NB4 (cell line): Measurements from ENCODE around the gene CIT.

ENCODE experiments used
- DNase-seq: peaks from one replicate; pipeline ENCODE4 v3.0.0; 2010; ENCODE audit warnings: low read depth
- H3K4me3 ChIP-seq: one replicate; pipeline ENCODE4 v1.5.1; 2011; ENCODE audit warnings: mild to moderate bottlenecking, low read depth, low read length, moderate library complexity
- MYC ChIP-seq: IDR thresholded peaks from 2 replicates; pipeline ENCODE4 v1.6.1; 2011; ENCODE audit warnings: low read depth, low read length
- POLR2A ChIP-seq: IDR thresholded peaks from 2 replicates; pipeline ENCODE4 v1.6.1; 2011; ENCODE audit warnings: mild to moderate bottlenecking; ENCODE audit not compliant: insufficient read length; ENCODE audit errors: extremely low read depth
- TF ChIP-seq, protein P1 (sequence below): IDR thresholded peaks from one replicate; pipeline ENCODE4 v1.5.1; 2012; ENCODE audit warnings: low read depth, low read length
- TF ChIP-seq, protein P2 (sequence below): IDR thresholded peaks from 2 replicates; pipeline ENCODE4 v1.6.1; 2011; ENCODE audit warnings: low read depth, low read length

Gene CIT

DNA sequence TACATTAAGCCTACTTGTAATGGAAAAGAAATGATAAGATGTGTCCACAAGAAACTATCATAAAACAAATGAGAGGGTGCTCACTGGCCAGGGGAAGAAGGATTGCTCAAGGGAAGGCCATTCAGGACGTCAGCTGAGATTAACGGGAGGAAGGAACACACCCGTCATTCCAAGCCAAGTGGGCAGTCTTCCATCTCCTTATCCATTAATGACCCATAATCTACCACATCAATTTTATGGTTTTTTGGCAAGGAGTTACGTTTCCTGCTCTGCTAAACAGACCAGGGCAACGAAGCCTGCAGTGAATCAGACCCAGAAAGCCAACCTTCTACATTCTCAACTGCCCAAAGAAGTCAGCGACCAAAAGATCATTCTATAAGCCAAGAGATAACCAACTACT lies 184.1 kb downstream of the CIT start:
- no peak for DNase-seq
- H3K4me3 ChIP-seq, result no peak overlapping the region
- TF ChIP-seq MYC (no peak), POLR2A (no peak)
- TF ChIP-seq, protein P1, sequence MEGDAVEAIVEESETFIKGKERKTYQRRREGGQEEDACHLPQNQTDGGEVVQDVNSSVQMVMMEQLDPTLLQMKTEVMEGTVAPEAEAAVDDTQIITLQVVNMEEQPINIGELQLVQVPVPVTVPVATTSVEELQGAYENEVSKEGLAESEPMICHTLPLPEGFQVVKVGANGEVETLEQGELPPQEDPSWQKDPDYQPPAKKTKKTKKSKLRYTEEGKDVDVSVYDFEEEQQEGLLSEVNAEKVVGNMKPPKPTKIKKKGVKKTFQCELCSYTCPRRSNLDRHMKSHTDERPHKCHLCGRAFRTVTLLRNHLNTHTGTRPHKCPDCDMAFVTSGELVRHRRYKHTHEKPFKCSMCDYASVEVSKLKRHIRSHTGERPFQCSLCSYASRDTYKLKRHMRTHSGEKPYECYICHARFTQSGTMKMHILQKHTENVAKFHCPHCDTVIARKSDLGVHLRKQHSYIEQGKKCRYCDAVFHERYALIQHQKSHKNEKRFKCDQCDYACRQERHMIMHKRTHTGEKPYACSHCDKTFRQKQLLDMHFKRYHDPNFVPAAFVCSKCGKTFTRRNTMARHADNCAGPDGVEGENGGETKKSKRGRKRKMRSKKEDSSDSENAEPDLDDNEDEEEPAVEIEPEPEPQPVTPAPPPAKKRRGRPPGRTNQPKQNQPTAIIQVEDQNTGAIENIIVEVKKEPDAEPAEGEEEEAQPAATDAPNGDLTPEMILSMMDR, result no peak
- TF ChIP-seq, protein P2, sequence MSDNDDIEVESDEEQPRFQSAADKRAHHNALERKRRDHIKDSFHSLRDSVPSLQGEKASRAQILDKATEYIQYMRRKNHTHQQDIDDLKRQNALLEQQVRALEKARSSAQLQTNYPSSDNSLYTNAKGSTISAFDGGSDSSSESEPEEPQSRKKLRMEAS, result no peak

DNA sequence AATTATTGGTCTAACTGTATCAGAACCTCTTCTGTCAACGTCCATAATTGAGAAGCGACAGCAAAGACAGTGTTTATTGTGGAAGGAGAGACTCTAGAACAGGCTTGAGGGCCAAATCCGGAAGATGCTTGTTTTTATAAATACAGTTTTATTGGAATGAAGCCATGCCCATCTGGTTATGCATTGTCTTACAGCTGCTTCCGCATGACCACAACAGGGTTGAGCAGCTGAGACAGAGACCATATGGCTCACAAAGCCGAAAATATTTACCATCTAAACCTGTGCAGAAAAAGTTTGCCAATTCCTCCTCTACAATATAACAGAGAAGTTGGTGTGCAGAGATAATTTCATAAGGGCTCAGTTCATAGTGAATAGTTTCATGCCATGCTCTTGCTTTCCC lies 184.7 kb downstream of the CIT start:
- TF ChIP-seq, protein P2, result no peak
- TF ChIP-seq MYC, result no peak
- no peak for TF ChIP-seq POLR2A
- TF ChIP-seq, protein P1, result no peak
- no peak overlapping the region for H3K4me3 ChIP-seq
- no peak for DNase-seq

DNA sequence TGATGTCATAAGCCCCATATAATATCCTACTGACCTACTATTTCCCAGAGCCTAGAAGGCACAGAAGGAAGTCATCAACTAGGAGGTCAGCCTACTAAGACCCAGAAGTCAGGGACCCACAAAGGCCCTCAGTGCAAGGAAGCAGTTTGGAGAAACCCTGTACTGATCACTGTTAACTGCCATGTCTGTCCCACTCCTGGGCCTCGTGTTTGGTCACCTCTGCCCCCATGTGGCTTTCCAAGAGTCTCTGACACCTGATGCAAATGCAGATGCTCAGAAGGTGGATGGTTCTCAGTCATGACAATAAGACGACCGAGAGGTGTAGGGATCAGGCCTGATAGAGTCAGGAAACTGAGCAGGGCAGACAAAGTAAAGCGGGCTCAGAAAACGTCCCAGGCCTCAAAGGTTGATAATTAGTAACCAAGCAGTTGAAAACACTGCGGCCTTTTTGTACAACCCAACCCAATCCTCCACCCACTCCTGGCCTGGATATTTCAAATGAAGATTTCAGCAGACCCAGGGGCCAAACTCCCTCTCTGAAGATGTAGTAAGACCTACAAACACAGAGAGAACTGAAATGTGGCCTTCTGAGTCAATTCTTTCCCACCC lies 185.8 kb downstream of the CIT start:
- TF ChIP-seq POLR2A (no peak), MYC (no peak)
- TF ChIP-seq, protein P2, result no peak
- TF ChIP-seq, protein P1, result no peak
- DNase-seq, result no peak
- no peak overlapping the region for H3K4me3 ChIP-seq

DNA sequence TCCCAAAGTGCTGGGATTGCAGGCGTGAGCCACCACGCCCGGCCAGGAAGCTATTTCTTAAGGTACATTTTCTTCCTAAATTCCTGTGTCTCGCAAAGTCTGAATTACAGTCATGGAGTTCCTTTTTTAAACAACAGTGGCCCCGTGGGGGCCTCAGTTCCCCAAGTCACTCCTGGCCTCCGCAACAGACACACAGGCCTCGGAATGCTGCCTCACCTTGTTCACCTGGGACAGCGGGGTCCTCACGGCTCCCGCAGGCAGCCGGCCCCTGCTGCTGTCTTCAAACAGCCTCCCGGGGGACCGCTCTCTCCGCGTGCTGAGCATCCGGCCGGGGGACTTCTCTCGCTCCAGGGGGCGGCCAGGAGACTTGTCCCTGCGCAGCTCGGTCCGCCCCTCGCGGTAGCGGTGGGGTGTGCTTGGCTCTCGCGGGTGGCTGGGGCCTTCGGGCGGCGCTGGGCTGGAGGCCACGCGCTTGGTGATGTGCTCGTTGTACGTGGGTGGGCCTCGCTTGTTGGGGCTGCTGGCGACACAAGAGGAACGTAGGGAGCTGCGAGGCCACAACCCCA lies 187.1 kb downstream of the CIT start:
- DNase-seq, result no peak
- TF ChIP-seq MYC (no peak), POLR2A (no peak)
- TF ChIP-seq, protein P2, result no peak
- TF ChIP-seq, protein P1, result no peak
- H3K4me3 ChIP-seq, result no peak overlapping the region

DNA sequence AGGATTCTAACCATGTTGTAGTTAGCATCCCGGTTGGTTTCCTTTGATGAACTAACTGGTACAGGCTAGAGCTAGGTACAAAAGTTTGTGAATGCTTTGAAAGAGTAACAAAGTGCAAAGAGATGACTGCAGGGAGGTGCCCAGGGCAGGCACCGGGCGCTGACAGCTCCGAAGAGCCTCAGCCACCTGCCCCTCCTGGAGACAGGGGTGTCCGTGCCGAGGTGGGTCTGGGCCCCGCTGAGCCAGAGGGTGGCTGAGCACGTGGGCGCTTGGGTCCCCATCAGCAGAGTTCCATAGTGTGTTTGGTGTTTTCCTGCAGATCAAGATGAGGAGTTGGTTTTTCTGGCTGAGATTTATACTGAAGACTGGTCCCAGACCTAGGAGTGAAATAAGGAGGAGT lies 189.2 kb downstream of the CIT start:
- no peak overlapping the region for H3K4me3 ChIP-seq
- TF ChIP-seq, protein P1, result no peak
- TF ChIP-seq POLR2A (no peak), MYC (no peak)
- TF ChIP-seq, protein P2, result no peak
- DNase-seq, result no peak
